ENCODE data around the gene WWOX. TPM values are rescaled to one million over a fixed set of nuclear protein-coding genes. Genes with fewer than 3 reads are reported as not detected.

Gene WWOX
- total RNA-seq, 1 donor = 24.2 TPM

- no peak for TF ChIP-seq CTCF (IDR thresholded peaks at IDR 0.05; ENCODE audit: insufficient read depth, low read length)
- no peak for DNase-seq (ENCODE audit: low read depth)
Observed at GRCh38 chr16:78390508-78391324, 291.3 kb downstream of the WWOX start.

GRCh38 chr16:78392585-78393195 lies 293.2 kb downstream of the WWOX start:
- no peak overlapping the region for H3K4me3 ChIP-seq (ENCODE audit: low read depth, low read length)
- DNase-seq (ENCODE audit: low read depth) = no peak
- no peak for TF ChIP-seq CTCF (IDR thresholded peaks at IDR 0.05; ENCODE audit: insufficient read depth, low read length)

More at GRCh38 chr16:78390508-78391324, 291.3 kb downstream of the WWOX start:
- H3K4me3 ChIP-seq (ENCODE audit: low read depth, low read length) = no peak overlapping the region

- no peak for DNase-seq (ENCODE audit: low read depth)
- H3K4me3 ChIP-seq (ENCODE audit: low read depth, low read length) = no peak overlapping the region
- TF ChIP-seq CTCF (IDR thresholded peaks at IDR 0.05; ENCODE audit: insufficient read depth, low read length) = no peak
Observed at GRCh38 chr16:78395035-78395434, 295.6 kb downstream of the WWOX start.

GRCh38 chr16:78396046-78396445 lies 296.6 kb downstream of the WWOX start:
- no peak for DNase-seq (ENCODE audit: low read depth)
- peak; percentile 27 for TF ChIP-seq CTCF (IDR thresholded peaks at IDR 0.05; ENCODE audit: insufficient read depth, low read length)
- H3K4me3 ChIP-seq (ENCODE audit: low read depth, low read length) = no peak overlapping the region

- no peak for TF ChIP-seq CTCF (IDR thresholded peaks at IDR 0.05; ENCODE audit: insufficient read depth, low read length)
- no peak overlapping the region for H3K4me3 ChIP-seq (ENCODE audit: low read depth, low read length)
- DNase-seq (ENCODE audit: low read depth) = no peak
Observed at GRCh38 chr16:78396673-78397072, 297.2 kb downstream of the WWOX start.

GRCh38 chr16:78399384-78399783 lies 299.9 kb downstream of the WWOX start:
- H3K4me3 ChIP-seq (ENCODE audit: low read depth, low read length) = no peak overlapping the region
- no peak for DNase-seq (ENCODE audit: low read depth)
- TF ChIP-seq CTCF (IDR thresholded peaks at IDR 0.05; ENCODE audit: insufficient read depth, low read length) = no peak
